ENCODE results near the gene KASH5.
"Not testable (repeated sequence)": the region's sequence is repeated elsewhere in the genome, so short reads cannot be mapped to it uniquely, and the experiment has no call there.

The KASH5 gene

GRCh38 chr19:49364083-49364737 lies 23.8 kb upstream of the KASH5 start:
- Histone ChIP-seq H3K4me3 (ENCODE audit: low read length) (peak overlapping the region; percentile 68), H3K27me3 (ENCODE audit: control insufficient read depth, insufficient read depth, low read length) (no peaks in the 10 kb centered on the region), H3K9ac (ENCODE audit: low read length) (no peak overlapping the region), H3K36me3 (ENCODE audit: control insufficient read depth, insufficient read depth, low read length) (no peaks in the 10 kb centered on the region), H3K27ac (ENCODE audit: low read depth, low read length) (peak overlapping the region; percentile 93), H3K4me1 (ENCODE audit: control insufficient read depth, insufficient read depth, low read length) (peaks cover 6% of the 10 kb centered on the region)

GRCh38 chr19:49366110-49366509 lies 21.9 kb upstream of the KASH5 start:
- Histone ChIP-seq H3K9ac (ENCODE audit: low read length) (no peak overlapping the region), H3K27ac (ENCODE audit: low read depth, low read length) (no peak overlapping the region), H3K36me3 (ENCODE audit: control insufficient read depth, insufficient read depth, low read length) (no peaks in the 10 kb centered on the region), H3K27me3 (ENCODE audit: control insufficient read depth, insufficient read depth, low read length) (no peaks in the 10 kb centered on the region), H3K4me3 (ENCODE audit: low read length) (no peak overlapping the region), H3K4me1 (ENCODE audit: control insufficient read depth, insufficient read depth, low read length) (peaks cover 6% of the 10 kb centered on the region)

GRCh38 chr19:49368711-49369358 lies 19.2 kb upstream of the KASH5 start:
- no peak overlapping the region for H3K27ac ChIP-seq (ENCODE audit: low read depth, low read length)
- H3K27me3 ChIP-seq (ENCODE audit: control insufficient read depth, insufficient read depth, low read length), result no peaks in the 10 kb centered on the region
- no peak overlapping the region for H3K9ac ChIP-seq (ENCODE audit: low read length)
- H3K4me1 ChIP-seq (ENCODE audit: control insufficient read depth, insufficient read depth, low read length), result no peaks in the 10 kb centered on the region
- H3K4me3 ChIP-seq (ENCODE audit: low read length), result no peak overlapping the region
- no peaks in the 10 kb centered on the region for H3K36me3 ChIP-seq (ENCODE audit: control insufficient read depth, insufficient read depth, low read length)

- Histone ChIP-seq H3K9ac (ENCODE audit: low read length) (no peak overlapping the region), H3K27ac (ENCODE audit: low read depth, low read length) (no peak overlapping the region), H3K27me3 (ENCODE audit: control insufficient read depth, insufficient read depth, low read length) (no peaks in the 10 kb centered on the region), H3K36me3 (ENCODE audit: control insufficient read depth, insufficient read depth, low read length) (no peaks in the 10 kb centered on the region), H3K4me3 (ENCODE audit: low read length) (no peak overlapping the region), H3K4me1 (ENCODE audit: control insufficient read depth, insufficient read depth, low read length) (no peaks in the 10 kb centered on the region)
Observed at GRCh38 chr19:49371184-49371583, 16.9 kb upstream of the KASH5 start.

- not testable (repeated sequence) for H3K36me3 ChIP-seq (ENCODE audit: control insufficient read depth, insufficient read depth, low read length); H3K9ac ChIP-seq (ENCODE audit: low read length); H3K4me3 ChIP-seq (ENCODE audit: low read length); H3K27me3 ChIP-seq (ENCODE audit: control insufficient read depth, insufficient read depth, low read length); H3K27ac ChIP-seq (ENCODE audit: low read depth, low read length); H3K4me1 ChIP-seq (ENCODE audit: control insufficient read depth, insufficient read depth, low read length)
Observed at GRCh38 chr19:49373174-49373573, 14.9 kb upstream of the KASH5 start.

GRCh38 chr19:49374665-49375434 lies 13.2 kb upstream of the KASH5 start:
- Histone ChIP-seq H3K4me3 (ENCODE audit: low read length) (no peak overlapping the region), H3K27ac (ENCODE audit: low read depth, low read length) (no peak overlapping the region), H3K9ac (ENCODE audit: low read length) (no peak overlapping the region), H3K27me3 (ENCODE audit: control insufficient read depth, insufficient read depth, low read length) (no peaks in the 10 kb centered on the region), H3K4me1 (ENCODE audit: control insufficient read depth, insufficient read depth, low read length) (no peaks in the 10 kb centered on the region), H3K36me3 (ENCODE audit: control insufficient read depth, insufficient read depth, low read length) (no peaks in the 10 kb centered on the region)

- H3K9ac ChIP-seq (ENCODE audit: low read length), result no peak overlapping the region
- H3K27me3 ChIP-seq (ENCODE audit: control insufficient read depth, insufficient read depth, low read length), result no peaks in the 10 kb centered on the region
- no peaks in the 10 kb centered on the region for H3K36me3 ChIP-seq (ENCODE audit: control insufficient read depth, insufficient read depth, low read length)
- no peaks in the 10 kb centered on the region for H3K4me1 ChIP-seq (ENCODE audit: control insufficient read depth, insufficient read depth, low read length)
- no peak overlapping the region for H3K4me3 ChIP-seq (ENCODE audit: low read length)
- no peak overlapping the region for H3K27ac ChIP-seq (ENCODE audit: low read depth, low read length)
Observed at GRCh38 chr19:49378512-49378911, 9.5 kb upstream of the KASH5 start.

GRCh38 chr19:49380391-49380790 lies 7.7 kb upstream of the KASH5 start:
- no peak overlapping the region for H3K4me3 ChIP-seq (ENCODE audit: low read length)
- no peaks in the 10 kb centered on the region for H3K36me3 ChIP-seq (ENCODE audit: control insufficient read depth, insufficient read depth, low read length)
- H3K9ac ChIP-seq (ENCODE audit: low read length), result no peak overlapping the region
- no peaks in the 10 kb centered on the region for H3K4me1 ChIP-seq (ENCODE audit: control insufficient read depth, insufficient read depth, low read length)
- no peak overlapping the region for H3K27ac ChIP-seq (ENCODE audit: low read depth, low read length)
- H3K27me3 ChIP-seq (ENCODE audit: control insufficient read depth, insufficient read depth, low read length), result no peaks in the 10 kb centered on the region

GRCh38 chr19:49382639-49383038 lies 5.4 kb upstream of the KASH5 start:
- H3K4me3 ChIP-seq (ENCODE audit: low read length), result no peak overlapping the region
- no peaks in the 10 kb centered on the region for H3K27me3 ChIP-seq (ENCODE audit: control insufficient read depth, insufficient read depth, low read length)
- H3K9ac ChIP-seq (ENCODE audit: low read length), result no peak overlapping the region
- no peaks in the 10 kb centered on the region for H3K4me1 ChIP-seq (ENCODE audit: control insufficient read depth, insufficient read depth, low read length)
- H3K36me3 ChIP-seq (ENCODE audit: control insufficient read depth, insufficient read depth, low read length), result no peaks in the 10 kb centered on the region
- H3K27ac ChIP-seq (ENCODE audit: low read depth, low read length), result no peak overlapping the region

- Histone ChIP-seq H3K4me1 (ENCODE audit: control insufficient read depth, insufficient read depth, low read length) (no peaks in the 10 kb centered on the region), H3K36me3 (ENCODE audit: control insufficient read depth, insufficient read depth, low read length) (no peaks in the 10 kb centered on the region), H3K9ac (ENCODE audit: low read length) (no peak overlapping the region), H3K27me3 (ENCODE audit: control insufficient read depth, insufficient read depth, low read length) (no peaks in the 10 kb centered on the region), H3K4me3 (ENCODE audit: low read length) (no peak overlapping the region), H3K27ac (ENCODE audit: low read depth, low read length) (no peak overlapping the region)
Observed at GRCh38 chr19:49383599-49383998, 4.5 kb upstream of the KASH5 start.

GRCh38 chr19:49389406-49389805 lies 1.4 kb downstream of the KASH5 start:
- Histone ChIP-seq H3K4me1 (ENCODE audit: control insufficient read depth, insufficient read depth, low read length) (no peaks in the 10 kb centered on the region), H3K27me3 (ENCODE audit: control insufficient read depth, insufficient read depth, low read length) (no peaks in the 10 kb centered on the region), H3K27ac (ENCODE audit: low read depth, low read length) (no peak overlapping the region), H3K4me3 (ENCODE audit: low read length) (no peak overlapping the region), H3K9ac (ENCODE audit: low read length) (no peak overlapping the region), H3K36me3 (ENCODE audit: control insufficient read depth, insufficient read depth, low read length) (no peaks in the 10 kb centered on the region)

GRCh38 chr19:49390131-49390928 lies 2.3 kb downstream of the KASH5 start:
- Histone ChIP-seq H3K27me3 (ENCODE audit: control insufficient read depth, insufficient read depth, low read length) (no peaks in the 10 kb centered on the region), H3K4me3 (ENCODE audit: low read length) (no peak overlapping the region), H3K9ac (ENCODE audit: low read length) (no peak overlapping the region), H3K27ac (ENCODE audit: low read depth, low read length) (no peak overlapping the region), H3K36me3 (ENCODE audit: control insufficient read depth, insufficient read depth, low read length) (no peaks in the 10 kb centered on the region), H3K4me1 (ENCODE audit: control insufficient read depth, insufficient read depth, low read length) (no peaks in the 10 kb centered on the region)

Measured in rectal smooth muscle tissue (tissue), 1 donor.